ENCODE measurements around the gene RBM4.

RBM4 gene

GRCh38 chr11:66593303-66593635 lies 45.2 kb upstream of the RBM4 start:
- Histone ChIP-seq H3K4me3 (ENCODE audit: low read depth, low read length) (peak overlapping the region; percentile 70), H3K27me3 (replicated peaks) (no peaks in the 10 kb centered on the region), H3K27ac (peak overlapping the region; percentile 30), H3K36me3 (replicated peaks) (no peaks in the 10 kb centered on the region)
- no peak for TF ChIP-seq CTCF (IDR thresholded peaks at IDR 0.05; ENCODE audit: low read depth, low read length, missing control alignments)
- in situ Hi-C loops (cut with HindIII; ENCODE audit: low pct_ligation_motif_present, low sequenced_read_pairs): no loop called here
- DNase-seq: no peak

GRCh38 chr11:66593650-66594049 lies 44.9 kb upstream of the RBM4 start:
- Histone ChIP-seq H3K27ac (no peak overlapping the region), H3K27me3 (replicated peaks) (no peaks in the 10 kb centered on the region), H3K4me3 (ENCODE audit: low read depth, low read length) (peak overlapping the region; percentile 70), H3K36me3 (replicated peaks) (no peaks in the 10 kb centered on the region)
- in situ Hi-C loops (cut with HindIII; ENCODE audit: low pct_ligation_motif_present, low sequenced_read_pairs): no loop called here
- TF ChIP-seq CTCF (IDR thresholded peaks at IDR 0.05; ENCODE audit: low read depth, low read length, missing control alignments): no peak
- DNase-seq: no peak

GRCh38 chr11:66595245-66595904 lies 43.1 kb upstream of the RBM4 start:
- in situ Hi-C loops (cut with HindIII; ENCODE audit: low pct_ligation_motif_present, low sequenced_read_pairs): no loop called here
- H3K36me3 ChIP-seq (replicated peaks): peaks cover 9% of the 10 kb centered on the region
- no peak for DNase-seq
- no peak overlapping the region for H3K27ac ChIP-seq
- no peak for TF ChIP-seq CTCF (IDR thresholded peaks at IDR 0.05; ENCODE audit: low read depth, low read length, missing control alignments)
- H3K4me3 ChIP-seq (ENCODE audit: low read depth, low read length): no peak overlapping the region
- H3K27me3 ChIP-seq (replicated peaks): no peaks in the 10 kb centered on the region

- H3K4me3 ChIP-seq (ENCODE audit: low read depth, low read length): no peak overlapping the region
- no peaks in the 10 kb centered on the region for H3K27me3 ChIP-seq (replicated peaks)
- no peak for DNase-seq
- H3K27ac ChIP-seq: no peak overlapping the region
- H3K36me3 ChIP-seq (replicated peaks): peaks cover 12% of the 10 kb centered on the region
- in situ Hi-C loops (cut with HindIII; ENCODE audit: low pct_ligation_motif_present, low sequenced_read_pairs): no loop called here
- TF ChIP-seq CTCF (IDR thresholded peaks at IDR 0.05; ENCODE audit: low read depth, low read length, missing control alignments): no peak
Measured at GRCh38 chr11:66598993-66599392, 39.5 kb upstream of the RBM4 start.

- Histone ChIP-seq H3K27ac (no peak overlapping the region), H3K36me3 (replicated peaks) (peaks cover 16% of the 10 kb centered on the region), H3K27me3 (replicated peaks) (no peaks in the 10 kb centered on the region), H3K4me3 (ENCODE audit: low read depth, low read length) (no peak overlapping the region)
- no peak for TF ChIP-seq CTCF (IDR thresholded peaks at IDR 0.05; ENCODE audit: low read depth, low read length, missing control alignments)
- DNase-seq: no peak
- in situ Hi-C loops (cut with HindIII; ENCODE audit: low pct_ligation_motif_present, low sequenced_read_pairs): no loop called here
Measured at GRCh38 chr11:66600219-66600618, 38.3 kb upstream of the RBM4 start.

GRCh38 chr11:66600631-66601233 lies 37.8 kb upstream of the RBM4 start:
- TF ChIP-seq CTCF (IDR thresholded peaks at IDR 0.05; ENCODE audit: low read depth, low read length, missing control alignments): no peak
- in situ Hi-C loops (cut with HindIII; ENCODE audit: low pct_ligation_motif_present, low sequenced_read_pairs): no loop called here
- Histone ChIP-seq H3K36me3 (replicated peaks) (peaks cover 18% of the 10 kb centered on the region), H3K4me3 (ENCODE audit: low read depth, low read length) (no peak overlapping the region), H3K27me3 (replicated peaks) (no peaks in the 10 kb centered on the region), H3K27ac (no peak overlapping the region)
- no peak for DNase-seq
